Neural cell (in vitro differentiated cells): ENCODE results near the gene PARP16. TPM values are rescaled to one million over a fixed set of nuclear protein-coding genes. Genes with fewer than 3 reads are reported as not detected.

ENCODE experiments used
- H2AFZ ChIP-seq: fragments of 200-600, 300-800 bp; sonication (generic), shearing (Covaris generic); 2 replicates; pipeline ENCODE4 v1.6.0; 2014; ENCODE audit warnings: low read depth, mild to moderate bottlenecking, antibody characterized with exemption, low read length, moderate library complexity
- H3F3A ChIP-seq: fragments of 200-600 bp; shearing (Covaris generic); 2 replicates; pipeline ENCODE4 v1.6.1; 2016; ENCODE audit warnings: mild to moderate bottlenecking, moderate library complexity, mixed read lengths, antibody characterized with exemption, low read length; ENCODE audit not compliant: insufficient read depth, poor library complexity, severe bottlenecking
- H3K27ac ChIP-seq: fragments of 200-600, 300-800 bp; sonication (generic), shearing (Covaris generic); 2 replicates; pipeline ENCODE4 v1.5.1; 2014; ENCODE audit warnings: mild to moderate bottlenecking, low read length, moderate library complexity
- H3K27me3 ChIP-seq: fragments of 300-800, 200-600 bp; sonication (generic), shearing (Covaris generic); 2 replicates; pipeline ENCODE4 v1.6.0; 2014; ENCODE audit warnings: mild to moderate bottlenecking, low read depth, low read length, moderate library complexity; ENCODE audit not compliant: insufficient read depth
- H3K36me3 ChIP-seq: fragments of 300-800, 200-600 bp; sonication (generic), shearing (Covaris generic); 2 replicates; pipeline ENCODE4 v1.5.1; 2014; ENCODE audit warnings: mild to moderate bottlenecking, antibody characterized with exemption, low read length, moderate library complexity; ENCODE audit not compliant: insufficient read depth
- H3K4me2 ChIP-seq: fragments of 300-800, 200-600 bp; sonication (generic), shearing (Covaris generic); 2 replicates; pipeline ENCODE4 v1.6.0; 2014; ENCODE audit warnings: mild to moderate bottlenecking, low read length
- H3K4me3 ChIP-seq: fragments of 300-800, 200-600 bp; sonication (generic), shearing (Covaris generic); 2 replicates; pipeline ENCODE4 v1.5.1; 2014; ENCODE audit warnings: mild to moderate bottlenecking, low read length, moderate library complexity
- H3K79me2 ChIP-seq: fragments of 200-600 bp; shearing (Covaris generic); replicated peaks from 2 replicates; pipeline ENCODE4 v1.6.0; 2014; ENCODE audit warnings: mild to moderate bottlenecking, low read length, moderate library complexity; ENCODE audit not compliant: insufficient read depth
- H3K9ac ChIP-seq: fragments of 300-800, 200-600 bp; sonication (generic), shearing (Covaris generic); 2 replicates; pipeline ENCODE4 v1.6.1; 2016; ENCODE audit warnings: mild to moderate bottlenecking, low read length, mixed read lengths
- H3K9me2 ChIP-seq: fragments of 200-600 bp; shearing (Covaris generic); 2 replicates; pipeline ENCODE4 v1.6.1; 2016; ENCODE audit warnings: mild to moderate bottlenecking, low read length, mixed read lengths; ENCODE audit not compliant: insufficient read depth
- H3K9me3 ChIP-seq: fragments of 200-600, 300-800 bp; sonication (generic), shearing (Covaris generic); 2 replicates; pipeline ENCODE4 v1.6.1; 2016; ENCODE audit warnings: mild to moderate bottlenecking, mixed run types, low read length, moderate library complexity, mixed read lengths
- H4K20me1 ChIP-seq: fragments of 200-600 bp; shearing (Covaris generic); 2 replicates; pipeline ENCODE4 v1.6.1; 2016; ENCODE audit warnings: mild to moderate bottlenecking, mixed run types; ENCODE audit not compliant: insufficient read depth
- CTCF ChIP-seq: fragments of 450-650 bp; IDR thresholded peaks from 2 replicates; pipeline ENCODE4 v1.5.1; 2014; ENCODE audit warnings: antibody characterized with exemption, mild to moderate bottlenecking, moderate library complexity; ENCODE audit not compliant: poor library complexity, severe bottlenecking
- EP300 ChIP-seq: fragments of 450-650 bp; conservative IDR thresholded peaks from 2 replicates; pipeline ENCODE4 v1.6.1; 2014; ENCODE audit warnings: antibody characterized with exemption, mild to moderate bottlenecking, moderate library complexity; ENCODE audit not compliant: poor library complexity, severe bottlenecking
- EZH2 ChIP-seq: fragments of 200-600, 300-800 bp; shearing (Covaris generic), sonication (generic); IDR thresholded peaks from 2 replicates; pipeline ENCODE4 v1.6.1; 2014; ENCODE audit warnings: antibody characterized with exemption, low read length, borderline replicate concordance, mild to moderate bottlenecking; ENCODE audit not compliant: insufficient read depth, poor library complexity, severe bottlenecking
- MXI1 ChIP-seq: fragments of 450-650 bp; conservative IDR thresholded peaks from 2 replicates; pipeline ENCODE4 v1.6.1; 2014; ENCODE audit warnings: antibody characterized with exemption, mild to moderate bottlenecking; ENCODE audit not compliant: poor library complexity, severe bottlenecking
- POLR2AphosphoS5 ChIP-seq: IDR thresholded peaks from 2 replicates; pipeline ENCODE4 v1.6.1; 2012
- RAD21 ChIP-seq: fragments of 450-650 bp; conservative IDR thresholded peaks from 2 replicates; pipeline ENCODE4 v1.6.1; 2014; ENCODE audit warnings: antibody characterized with exemption, mild to moderate bottlenecking, moderate library complexity
- REST ChIP-seq: IDR thresholded peaks from 2 replicates; pipeline ENCODE4 v1.6.1; 2012; ENCODE audit warnings: borderline replicate concordance
- SMC3 ChIP-seq: fragments of 450-650 bp; conservative IDR thresholded peaks from 2 replicates; pipeline ENCODE4 v1.6.1; 2014; ENCODE audit warnings: antibody characterized with exemption, mild to moderate bottlenecking, moderate library complexity; ENCODE audit not compliant: poor library complexity
- TAF1 ChIP-seq: IDR thresholded peaks from 2 replicates; pipeline ENCODE4 v1.6.1; 2012; ENCODE audit warnings: low read depth
- polyA plus RNA-seq: library from polyadenylated mRNA; depleted of rRNA; stranded (reverse); fragments of >200 nt; gene quantifications from 2 replicates; pipeline ENCODE4 v1.2.3, GENCODE V29; 2014

PARP16 gene
- polyA plus RNA-seq, 1 donor from 2014 or later = 17.0 TPM

- no peak overlapping the region for H3K9ac ChIP-seq
- H3K36me3 ChIP-seq = peaks cover 7% of the 10 kb centered on the region
- H3K27ac ChIP-seq = no peak overlapping the region
- H3K4me3 ChIP-seq = no peak overlapping the region
- no peaks in the 10 kb centered on the region for H4K20me1 ChIP-seq
- no peak overlapping the region for H2AFZ ChIP-seq
- H3K27me3 ChIP-seq = no peaks in the 10 kb centered on the region
- H3K79me2 ChIP-seq = no peaks in the 10 kb centered on the region
- no peak overlapping the region for H3K4me2 ChIP-seq
- H3K9me3 ChIP-seq = no peaks in the 10 kb centered on the region
- H3F3A ChIP-seq = no peaks in the 10 kb centered on the region
- TF ChIP-seq POLR2AphosphoS5 (no peak), RAD21 (no peak), EZH2 (no peak), TAF1 (no peak), MXI1 (no peak), EP300 (no peak), SMC3 (no peak)
- H3K9me2 ChIP-seq = no peaks in the 10 kb centered on the region
Measured at GRCh38 chr15:65249641-65250040, 37.0 kb downstream of the PARP16 start.

DNA sequence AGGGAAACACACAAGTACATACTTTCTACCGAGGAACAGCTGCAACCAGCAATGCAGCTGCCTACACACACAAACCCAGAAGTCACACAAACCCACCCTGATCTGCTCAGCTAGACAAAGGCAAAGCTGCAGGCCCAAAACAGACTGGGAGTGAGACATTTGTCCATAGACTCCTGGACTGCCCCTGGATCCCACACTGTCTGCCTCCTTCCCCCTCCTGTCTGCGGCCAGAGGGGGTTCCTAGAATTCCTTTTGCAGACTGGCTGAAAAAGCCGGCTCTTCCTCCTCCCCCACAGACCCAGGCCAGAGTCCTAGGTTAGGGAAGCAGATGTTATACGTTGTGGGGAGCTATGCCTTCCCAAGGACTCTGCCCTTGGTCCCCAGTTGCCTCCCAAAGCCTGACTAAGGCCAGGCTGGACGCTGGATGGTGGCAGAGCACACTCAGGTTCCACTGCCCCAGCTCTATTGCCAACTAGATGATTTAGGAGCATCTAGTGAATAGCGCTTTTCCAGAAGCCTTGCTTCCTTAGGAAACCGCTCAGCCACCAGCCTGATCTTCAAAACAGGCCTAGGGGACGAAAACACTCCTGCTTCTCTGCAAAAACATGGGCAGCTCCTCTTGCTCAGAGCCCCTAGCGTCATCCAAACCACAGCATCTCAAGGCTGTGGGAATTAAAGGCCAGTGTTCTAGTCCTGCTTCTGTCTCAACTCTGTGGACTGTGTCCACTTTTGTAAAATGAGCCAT lies 38.0 kb downstream of the PARP16 start:
- Histone ChIP-seq H3K9me3 (no peaks in the 10 kb centered on the region), H3F3A (no peaks in the 10 kb centered on the region), H3K27me3 (no peaks in the 10 kb centered on the region), H3K9me2 (no peaks in the 10 kb centered on the region), H2AFZ (no peak overlapping the region), H3K27ac (no peak overlapping the region), H3K79me2 (no peaks in the 10 kb centered on the region), H4K20me1 (no peaks in the 10 kb centered on the region), H3K9ac (no peak overlapping the region), H3K36me3 (peaks cover 7% of the 10 kb centered on the region), H3K4me3 (no peak overlapping the region), H3K4me2 (no peak overlapping the region)
- TF ChIP-seq EZH2 (no peak), CTCF (no peak), TAF1 (no peak)

GRCh38 chr15:65246939-65247338 lies 39.7 kb downstream of the PARP16 start:
- H3K9ac ChIP-seq = no peak overlapping the region
- TF ChIP-seq EP300 (no peak), TAF1 (no peak), CTCF (no peak), EZH2 (no peak), REST (no peak), SMC3 (no peak), RAD21 (no peak), MXI1 (no peak), POLR2AphosphoS5 (no peak)
- H3K27ac ChIP-seq = no peak overlapping the region
- H3K9me3 ChIP-seq = no peaks in the 10 kb centered on the region
- no peak overlapping the region for H3K4me3 ChIP-seq
- no peaks in the 10 kb centered on the region for H3K9me2 ChIP-seq
- H3K36me3 ChIP-seq = peaks cover 7% of the 10 kb centered on the region
- H3K27me3 ChIP-seq = no peaks in the 10 kb centered on the region
- no peaks in the 10 kb centered on the region for H4K20me1 ChIP-seq
- no peaks in the 10 kb centered on the region for H3F3A ChIP-seq
- H3K4me2 ChIP-seq = no peak overlapping the region
- no peaks in the 10 kb centered on the region for H3K79me2 ChIP-seq
- no peak overlapping the region for H2AFZ ChIP-seq
